GM21526 (cell line): ENCODE data around the gene RIPOR2.

Experiments used
- ATAC-seq: cut with Tn5 transposase; IDR thresholded peaks from one replicate; pipeline ENCODE4 v1.9.1; 2021; ENCODE audit warnings: moderate library complexity; ENCODE audit not compliant: unreplicated experiment, low FRiP score

The RIPOR2 gene, protein sequence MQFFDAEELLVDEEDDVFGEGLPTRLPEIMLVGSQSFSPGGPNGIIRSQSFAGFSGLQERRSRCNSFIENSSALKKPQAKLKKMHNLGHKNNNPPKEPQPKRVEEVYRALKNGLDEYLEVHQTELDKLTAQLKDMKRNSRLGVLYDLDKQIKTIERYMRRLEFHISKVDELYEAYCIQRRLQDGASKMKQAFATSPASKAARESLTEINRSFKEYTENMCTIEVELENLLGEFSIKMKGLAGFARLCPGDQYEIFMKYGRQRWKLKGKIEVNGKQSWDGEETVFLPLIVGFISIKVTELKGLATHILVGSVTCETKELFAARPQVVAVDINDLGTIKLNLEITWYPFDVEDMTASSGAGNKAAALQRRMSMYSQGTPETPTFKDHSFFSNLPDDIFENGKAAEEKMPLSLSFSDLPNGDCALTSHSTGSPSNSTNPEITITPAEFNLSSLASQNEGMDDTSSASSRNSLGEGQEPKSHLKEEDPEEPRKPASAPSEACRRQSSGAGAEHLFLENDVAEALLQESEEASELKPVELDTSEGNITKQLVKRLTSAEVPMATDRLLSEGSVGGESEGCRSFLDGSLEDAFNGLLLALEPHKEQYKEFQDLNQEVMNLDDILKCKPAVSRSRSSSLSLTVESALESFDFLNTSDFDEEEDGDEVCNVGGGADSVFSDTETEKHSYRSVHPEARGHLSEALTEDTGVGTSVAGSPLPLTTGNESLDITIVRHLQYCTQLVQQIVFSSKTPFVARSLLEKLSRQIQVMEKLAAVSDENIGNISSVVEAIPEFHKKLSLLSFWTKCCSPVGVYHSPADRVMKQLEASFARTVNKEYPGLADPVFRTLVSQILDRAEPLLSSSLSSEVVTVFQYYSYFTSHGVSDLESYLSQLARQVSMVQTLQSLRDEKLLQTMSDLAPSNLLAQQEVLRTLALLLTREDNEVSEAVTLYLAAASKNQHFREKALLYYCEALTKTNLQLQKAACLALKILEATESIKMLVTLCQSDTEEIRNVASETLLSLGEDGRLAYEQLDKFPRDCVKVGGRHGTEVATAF

DNA sequence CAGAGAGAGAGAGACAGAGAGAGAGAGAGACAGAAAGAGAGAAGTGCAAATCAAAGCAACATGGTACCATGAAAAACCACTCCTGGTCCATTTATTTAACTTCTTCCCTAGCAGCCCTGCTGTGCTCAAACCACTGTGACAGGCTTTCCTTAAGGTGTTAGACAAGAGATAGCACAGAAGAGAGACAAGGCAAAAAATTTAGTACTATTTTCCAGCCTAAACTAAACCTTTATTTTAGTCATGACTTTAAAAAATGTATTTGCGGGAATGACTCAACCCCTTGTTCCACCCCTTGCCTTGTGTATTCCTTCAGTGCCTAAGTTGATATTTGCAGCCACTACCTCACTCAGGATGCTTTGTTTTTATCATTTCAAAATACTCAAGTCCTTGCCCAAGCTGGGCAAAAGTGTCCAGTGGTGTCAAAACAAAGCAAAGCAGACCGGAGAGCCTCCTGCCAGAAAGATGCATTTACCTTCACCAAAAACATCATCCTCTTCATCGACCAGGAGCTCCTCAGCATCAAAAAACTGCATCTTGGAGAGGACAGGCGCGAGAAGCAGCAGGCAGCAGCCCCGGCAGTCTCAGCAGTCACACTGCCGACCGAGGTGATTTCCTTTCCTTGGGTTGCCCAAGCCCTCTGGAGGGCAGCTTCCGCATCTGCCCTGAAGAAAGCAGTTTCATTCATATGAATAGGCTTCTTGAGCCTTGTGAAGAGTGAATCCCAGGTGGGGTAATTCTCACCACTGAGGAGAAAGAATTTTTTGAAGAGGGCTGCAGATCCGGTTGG lies at the start of gene RIPOR2:
TSS of gene RIPOR2 (minus strand) at position 595 of the 787 bp plus-strand sequence. CDS start at position 533, 62 bp downstream.
- no peak for ATAC-seq

DNA sequence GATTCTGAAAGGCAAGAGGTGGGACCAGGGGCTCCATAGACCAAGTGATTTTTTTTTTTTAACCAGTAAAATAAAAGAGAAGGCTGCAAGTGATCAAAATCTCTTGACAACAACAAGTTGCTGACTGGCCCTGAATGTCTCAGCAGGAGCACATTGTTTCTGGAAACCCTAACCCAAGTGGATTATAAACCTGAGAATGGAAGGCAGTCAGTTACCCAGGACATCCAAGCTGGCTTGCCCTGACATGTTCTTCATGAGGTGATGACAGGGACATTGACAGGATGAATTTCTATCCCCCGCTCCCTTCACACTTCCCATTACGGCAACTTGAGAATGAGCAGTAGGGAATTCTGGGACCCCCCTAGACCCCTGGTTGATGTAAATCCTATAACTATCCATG lies 49.6 kb upstream of the RIPOR2 start:
- ATAC-seq, result no peak

DNA sequence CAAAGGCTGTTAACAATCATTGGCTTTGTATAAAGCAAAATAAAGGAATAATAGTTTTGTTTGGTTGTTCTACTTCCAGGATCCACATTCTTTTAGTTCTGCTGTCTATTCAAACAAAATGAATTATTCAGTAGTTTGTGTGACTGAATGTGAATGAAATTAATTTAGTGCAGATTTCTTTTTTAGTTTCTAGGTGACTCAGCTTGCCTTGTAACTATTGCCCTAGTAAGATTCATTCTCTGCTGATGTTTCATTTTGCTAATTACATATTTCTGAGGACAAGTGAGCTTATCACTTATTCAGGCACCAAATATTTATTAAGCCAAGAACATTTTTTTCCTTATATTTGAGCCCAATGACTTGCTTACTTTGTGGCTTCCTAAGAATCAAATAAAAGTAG lies 46.5 kb upstream of the RIPOR2 start:
- no peak for ATAC-seq

DNA sequence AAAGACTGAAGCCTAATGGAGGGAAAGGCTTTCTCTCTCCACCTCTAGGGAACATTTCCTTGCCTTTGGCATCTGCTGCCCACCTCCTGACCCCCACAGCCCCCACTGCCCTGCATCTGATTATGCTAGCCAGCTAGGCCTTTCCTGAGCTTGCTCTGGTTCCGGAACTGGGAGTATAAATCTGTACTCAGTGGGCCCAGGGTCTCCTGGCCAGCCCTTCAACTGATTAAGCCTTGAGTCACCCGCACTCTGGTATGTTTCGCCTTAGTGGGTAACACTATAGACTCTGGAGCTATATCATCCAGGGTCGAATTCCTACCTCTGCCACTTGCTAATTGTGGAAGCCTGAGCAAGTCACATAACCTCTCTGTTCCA lies 45.6 kb upstream of the RIPOR2 start:
- ATAC-seq, result no peak

DNA sequence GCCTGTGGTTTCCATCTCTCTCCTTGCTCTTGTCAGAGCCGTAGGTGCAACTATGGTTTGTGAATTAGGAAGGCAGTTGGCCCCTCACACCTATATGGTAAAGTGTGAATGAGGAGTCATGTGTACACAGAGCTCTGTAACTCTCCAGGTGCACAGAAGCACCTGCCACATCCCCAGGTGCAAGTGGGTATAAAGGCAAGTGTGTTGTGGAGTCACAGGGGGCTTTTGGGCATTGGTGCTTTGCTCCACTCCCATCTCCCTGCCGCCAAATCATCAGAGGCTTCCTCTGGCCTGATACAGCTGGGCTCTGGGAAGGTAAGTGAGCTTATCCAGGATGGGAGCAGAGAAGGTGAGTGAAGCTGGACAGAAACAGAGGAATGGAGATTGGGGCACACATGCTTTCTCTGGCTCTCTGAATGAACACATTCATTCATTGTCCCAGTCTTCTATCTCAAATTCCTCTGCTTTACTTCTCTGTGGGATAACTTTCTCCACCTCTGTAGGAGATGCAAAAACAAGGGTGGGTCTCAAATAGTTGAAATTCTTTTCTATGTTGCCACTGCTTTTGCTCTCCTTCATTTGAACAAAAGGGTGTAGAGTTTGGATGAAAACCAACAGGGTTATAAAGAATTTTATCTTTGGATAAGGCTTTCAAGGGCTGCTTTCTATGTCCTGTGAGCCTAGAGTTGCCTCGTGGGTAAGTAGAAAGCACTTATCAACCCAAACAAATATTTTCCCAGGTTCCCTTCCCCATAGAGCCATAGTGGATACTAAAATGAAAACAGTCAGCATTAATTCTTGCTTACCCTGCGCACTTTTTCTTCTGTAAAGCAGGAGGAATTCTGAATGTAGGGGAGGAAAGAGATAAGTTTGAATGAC lies 45.0 kb upstream of the RIPOR2 start:
- ATAC-seq, result no peak

DNA sequence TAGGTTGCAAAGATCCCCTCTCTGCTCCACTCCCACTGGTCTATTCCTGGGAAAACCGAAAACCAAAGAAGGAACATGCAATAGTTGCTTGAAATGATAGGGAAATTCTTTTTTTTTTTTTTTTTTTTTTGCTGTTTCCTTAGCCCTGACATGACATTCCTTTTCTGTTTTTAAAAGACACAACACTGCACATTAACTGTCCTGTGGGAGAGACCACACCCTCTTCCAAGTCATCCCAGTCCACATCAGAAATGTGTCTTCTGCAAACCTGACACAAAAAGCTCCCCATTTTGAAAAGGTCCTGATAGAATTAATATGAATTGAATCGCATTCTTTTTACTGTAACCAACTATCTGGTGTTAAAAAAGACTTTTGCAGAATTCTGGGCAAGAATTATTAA lies 43.4 kb upstream of the RIPOR2 start:
- ATAC-seq, result no peak

DNA sequence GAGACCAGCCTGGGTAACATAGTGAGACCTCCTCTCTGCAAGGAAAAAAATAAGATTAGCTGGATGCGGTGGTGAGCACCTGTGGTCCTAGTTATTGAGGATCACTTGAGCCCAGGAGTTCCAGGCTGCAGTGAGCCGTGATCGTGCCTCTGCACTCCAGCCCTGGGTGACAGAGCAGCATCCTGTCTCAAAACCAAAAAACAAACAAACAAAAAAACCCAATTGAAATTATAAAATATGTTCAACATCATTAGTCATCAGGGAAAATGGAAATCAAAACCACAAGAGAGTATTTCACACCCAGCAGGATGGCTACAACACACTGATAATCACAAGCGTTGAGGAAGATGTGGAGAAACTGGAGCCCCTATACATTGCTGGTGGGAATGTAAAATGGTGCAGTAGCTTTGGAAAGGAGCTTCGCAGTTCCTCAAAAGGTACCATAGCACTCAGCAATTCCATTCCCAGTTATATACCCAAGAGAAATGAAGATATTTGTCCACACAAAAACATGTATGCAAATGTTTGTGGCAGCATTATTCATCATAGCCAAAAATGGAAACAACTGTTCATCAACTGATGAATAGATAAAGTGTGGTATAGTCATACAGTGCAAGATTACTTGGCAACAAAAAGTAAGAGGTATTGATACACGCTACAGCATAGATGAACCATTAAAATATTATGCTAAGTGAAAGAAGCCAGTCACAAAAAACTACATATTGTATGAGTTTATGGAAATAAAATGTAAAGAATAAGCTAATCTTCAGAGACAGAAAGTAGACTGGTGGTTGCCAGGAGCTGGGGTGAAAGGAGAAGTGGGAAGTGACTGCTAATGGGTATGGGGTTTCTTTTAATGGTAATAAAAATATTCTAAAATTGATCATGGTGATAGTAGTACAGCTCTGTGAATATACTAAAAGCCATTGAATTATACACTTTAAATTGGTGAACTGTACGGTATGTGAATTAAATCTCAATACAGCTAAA lies 38.7 kb upstream of the RIPOR2 start:
- no peak for ATAC-seq

DNA sequence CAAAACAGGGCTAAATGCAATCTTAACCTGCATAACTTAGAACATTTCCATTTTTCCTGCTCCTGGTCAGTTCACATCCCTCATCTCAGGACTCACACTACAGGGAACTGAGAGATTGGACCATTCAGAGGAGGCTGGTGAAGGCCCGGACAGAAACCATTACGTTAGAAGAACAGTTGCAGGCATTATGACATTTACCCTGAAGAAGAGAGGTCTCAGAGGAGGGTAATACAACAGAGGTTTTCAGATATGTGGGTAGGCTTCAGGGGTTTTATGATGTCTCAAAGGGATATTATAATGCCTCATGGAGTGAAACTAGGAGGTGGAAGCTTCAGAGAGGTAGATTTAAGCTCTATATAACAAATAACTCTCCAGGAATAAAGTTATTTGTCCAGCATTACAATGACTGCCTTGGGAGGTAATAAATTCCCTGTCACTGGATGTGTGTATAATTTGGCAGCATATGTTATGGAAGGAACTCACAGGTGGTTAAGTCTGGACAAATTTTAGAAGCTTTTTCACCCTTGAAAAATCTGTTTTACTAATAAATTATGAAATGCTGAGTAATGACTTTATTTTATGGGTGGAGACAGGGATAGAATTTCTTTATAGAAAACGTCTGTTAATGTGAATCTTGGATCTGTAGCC lies 36.7 kb upstream of the RIPOR2 start:
- no peak for ATAC-seq

DNA sequence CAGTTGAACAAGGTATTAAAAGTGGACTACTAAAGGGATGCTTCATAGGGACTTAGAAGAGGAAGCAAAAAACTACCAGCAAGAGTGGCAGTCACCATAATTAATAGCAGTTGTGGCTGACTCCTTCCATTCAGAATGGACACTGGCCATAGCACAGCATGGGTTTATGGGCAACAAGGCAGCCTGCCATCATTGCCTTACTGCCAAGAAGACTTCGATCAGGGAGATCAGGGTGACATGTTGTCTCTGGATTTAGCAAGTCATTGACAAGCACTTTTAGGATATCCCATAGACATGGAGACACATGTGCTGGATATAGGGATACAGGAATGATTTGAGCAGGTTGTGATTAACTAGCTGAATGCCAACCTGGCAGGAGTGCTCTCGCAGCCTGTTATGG lies 35.3 kb upstream of the RIPOR2 start:
- no peak for ATAC-seq

DNA sequence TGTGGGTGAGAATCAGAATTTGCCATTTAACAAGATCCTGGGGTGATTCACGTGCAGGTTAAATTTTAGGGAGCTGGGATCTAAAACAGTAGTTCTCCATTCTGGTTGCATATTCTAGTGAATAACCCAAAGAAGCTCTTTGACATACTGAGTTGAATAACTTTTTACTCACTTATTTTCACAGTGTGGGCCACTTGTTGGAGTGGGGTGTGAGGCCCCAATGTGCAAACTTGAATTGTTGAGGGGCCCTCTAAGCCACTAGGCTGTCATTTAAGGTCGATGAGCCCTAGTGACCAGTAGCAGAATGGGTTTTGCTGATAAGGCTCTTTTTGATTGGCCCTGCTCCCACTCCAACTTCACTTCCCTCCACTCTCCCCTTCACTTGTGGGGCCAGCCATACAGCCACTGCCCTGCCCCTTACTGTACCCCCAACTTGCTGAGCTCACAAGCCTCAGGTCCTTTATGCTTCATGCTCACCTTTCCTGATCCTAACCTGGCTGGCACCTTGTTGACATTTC lies 33.6 kb upstream of the RIPOR2 start:
- no peak for ATAC-seq

DNA sequence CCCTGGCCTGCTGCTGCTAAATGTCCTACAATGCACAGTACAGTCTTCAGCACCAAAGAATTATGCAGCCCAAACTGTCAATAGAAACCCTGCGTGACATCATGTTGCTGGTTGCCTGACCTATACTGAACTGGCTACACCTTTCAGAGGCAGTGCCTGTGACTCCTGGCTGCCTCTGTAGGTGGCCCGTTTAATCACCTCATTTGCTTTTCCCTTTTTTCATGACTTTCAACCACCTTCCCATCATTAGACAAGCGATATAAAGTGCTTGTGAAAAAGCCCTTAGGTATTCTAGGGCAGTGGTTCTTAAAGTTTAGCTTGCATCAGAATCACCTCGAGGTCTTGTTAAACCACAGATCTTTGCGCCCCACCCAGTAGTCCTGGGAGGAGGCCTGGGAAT lies 33.0 kb upstream of the RIPOR2 start:
- no peak for ATAC-seq

DNA sequence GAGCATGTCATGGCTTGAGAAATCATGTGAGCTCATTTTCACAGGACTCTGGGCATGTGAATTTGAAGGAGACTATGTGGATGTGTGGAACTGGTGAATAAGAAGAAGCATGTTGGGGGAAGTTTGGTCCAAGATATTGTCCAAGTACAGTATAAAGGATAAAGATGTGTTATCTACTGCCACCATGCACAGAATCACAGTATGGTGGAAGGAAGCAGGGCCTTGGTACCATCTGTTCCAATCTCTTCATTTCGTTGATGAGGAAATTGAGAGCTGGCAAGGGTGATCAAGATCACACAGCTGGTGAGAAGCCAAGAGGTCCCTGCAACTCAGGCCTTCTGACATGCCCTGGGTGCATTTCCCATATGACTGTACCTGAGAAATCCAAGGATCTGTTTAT lies 31.5 kb upstream of the RIPOR2 start:
- no peak for ATAC-seq

DNA sequence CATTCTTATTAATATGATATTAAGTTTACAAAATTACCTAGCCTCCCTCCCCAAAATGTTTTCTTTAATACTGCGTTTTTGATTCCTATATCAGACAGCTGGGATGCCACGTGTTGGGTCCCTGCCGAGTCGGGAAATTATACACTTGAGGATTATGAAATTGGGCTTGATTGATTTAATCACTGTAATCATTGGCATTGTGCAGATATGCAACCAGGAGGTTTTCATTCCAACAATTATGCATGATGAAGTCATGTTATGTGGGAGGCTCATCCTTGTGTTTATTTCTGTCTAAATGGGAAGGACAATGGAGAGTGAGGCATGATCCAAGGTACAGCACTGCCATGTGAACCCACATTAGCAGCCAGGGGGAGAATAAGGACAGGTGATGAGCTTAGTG lies 30.6 kb upstream of the RIPOR2 start:
- no peak for ATAC-seq

DNA sequence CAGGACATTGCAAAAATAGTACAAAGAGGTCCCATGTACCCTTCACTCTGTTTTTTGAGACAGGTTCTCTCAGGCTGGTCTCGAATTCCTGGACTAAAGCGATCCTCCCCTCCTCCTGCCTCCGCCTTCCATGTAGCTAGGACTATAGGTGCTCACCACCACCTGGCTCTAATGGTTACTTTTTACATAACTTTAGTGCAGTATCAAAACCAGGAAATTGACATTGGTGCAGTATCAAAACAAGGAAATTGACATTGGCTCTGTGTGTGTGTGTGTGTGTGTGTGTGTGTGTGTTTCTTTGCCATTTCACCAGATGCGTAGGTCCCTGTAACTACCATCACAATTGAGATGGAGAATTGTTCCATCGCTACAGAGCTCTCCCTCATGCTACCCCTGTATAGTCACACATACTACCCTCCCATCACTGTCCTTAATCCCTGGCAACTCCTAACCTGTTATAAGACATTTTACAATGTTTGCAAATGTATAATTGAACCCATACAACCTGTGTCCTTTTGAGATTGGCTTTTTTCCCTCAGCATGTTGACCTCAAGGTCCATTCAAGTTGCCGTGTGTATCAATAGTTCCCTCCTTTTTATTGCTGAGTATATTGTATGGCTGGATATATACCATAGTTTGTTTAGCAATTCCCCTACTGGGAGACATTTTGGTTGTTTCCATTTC lies 28.3 kb upstream of the RIPOR2 start:
- ATAC-seq, result no peak

DNA sequence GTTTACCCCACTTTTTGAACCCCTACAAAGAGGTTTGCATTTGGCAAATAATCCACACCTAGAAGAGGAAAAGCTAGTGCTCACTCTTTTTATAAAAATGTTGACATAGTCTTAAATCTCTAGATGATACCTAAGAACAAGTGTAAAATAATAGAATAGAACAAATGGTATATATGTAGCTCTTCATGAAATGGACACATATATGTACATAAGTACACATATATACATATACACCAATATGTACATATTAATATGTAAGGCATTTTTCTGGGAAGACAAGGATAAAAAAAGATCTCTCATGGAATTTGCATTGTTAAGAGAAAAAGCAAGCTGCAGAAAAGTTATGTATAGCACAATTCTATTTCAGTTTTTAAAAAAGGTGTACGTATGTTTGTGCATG lies 27.6 kb upstream of the RIPOR2 start:
- no peak for ATAC-seq

DNA sequence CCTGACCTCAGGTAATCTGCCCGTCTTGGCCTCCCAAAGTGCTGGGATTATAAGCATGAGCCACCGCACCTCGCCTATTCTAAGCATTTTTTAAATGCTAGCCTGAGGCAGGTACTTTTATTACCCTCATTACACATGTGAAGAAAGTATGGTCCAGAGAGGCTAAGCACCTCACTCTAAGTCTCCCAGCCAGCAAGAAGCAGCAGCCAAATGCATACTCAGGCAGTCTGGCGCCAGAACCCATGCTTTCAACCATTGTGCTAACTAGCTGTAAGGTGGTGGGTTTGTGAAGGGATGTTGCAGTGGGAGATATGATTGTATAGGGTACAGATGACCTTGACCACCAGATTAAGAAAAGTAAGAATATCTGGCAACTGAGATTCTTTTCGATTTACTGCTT lies 26.1 kb upstream of the RIPOR2 start:
- ATAC-seq, result no peak

DNA sequence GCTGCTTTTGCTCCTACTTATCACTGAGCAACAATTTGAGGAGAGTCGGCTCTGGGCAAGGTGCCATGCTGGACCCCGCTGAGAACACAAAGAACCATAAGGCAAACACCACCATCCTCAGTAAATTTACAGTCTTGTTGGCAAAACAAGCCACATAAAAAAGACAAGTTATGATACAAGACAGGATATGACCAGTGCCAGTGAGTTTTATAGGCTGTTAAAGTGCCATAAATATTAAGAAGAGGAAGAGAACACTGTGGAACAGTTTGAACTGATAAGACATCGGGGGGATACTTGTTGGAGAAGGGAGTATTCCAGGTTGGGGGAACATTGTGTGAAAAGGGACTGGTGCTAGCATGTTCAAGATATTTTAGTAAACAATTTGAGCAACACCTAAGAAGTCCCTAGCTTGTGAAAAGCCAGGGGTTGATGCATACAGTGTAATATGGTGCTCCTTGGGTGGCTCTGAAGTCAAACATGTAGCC lies 25.3 kb upstream of the RIPOR2 start:
- no peak for ATAC-seq
